ENCODE results near the gene ZSCAN1. TPM values are rescaled to one million over a fixed set of nuclear protein-coding genes. Genes with fewer than 3 reads are reported as not detected.

Gene ZSCAN1
- total and polyA plus RNA-seq, 2 of the 4 experiments (the other 2 are of a cell fraction), result not detected

DNA sequence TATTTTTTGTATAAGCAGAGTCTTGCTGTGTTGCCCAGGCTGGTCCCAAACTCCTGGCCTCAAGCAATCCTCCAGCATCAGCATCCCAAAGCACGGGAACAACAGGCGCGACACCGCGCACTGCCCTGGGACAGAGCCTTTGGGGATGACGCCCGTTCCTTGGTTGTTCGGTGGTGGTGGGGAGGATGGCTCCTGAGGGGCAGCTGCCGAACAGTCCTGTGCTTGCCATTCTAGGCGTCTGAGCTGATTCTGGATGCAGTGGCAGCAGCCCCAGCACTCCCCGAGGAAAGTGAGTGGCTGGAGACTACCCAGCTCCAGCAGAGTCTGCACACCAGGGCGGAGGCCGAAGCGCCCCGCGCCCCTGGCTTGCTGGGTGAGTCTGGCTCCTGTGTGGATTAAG is 18.4 kb downstream of the ZSCAN1 start:
- no peak overlapping the region for H2BK120ac ChIP-seq (ENCODE audit: low read depth, low read length)
- H3K36me3 ChIP-seq (ENCODE audit: control insufficient read depth, insufficient read depth, low read length), result no peaks in the 10 kb centered on the region
- no peak overlapping the region for H3K18ac ChIP-seq (ENCODE audit: low read depth, low read length)
- WGBS, 2 experiments (ENCODE audit: extremely low coverage in 2 of 2, insufficient read length in 1 of 2), result 77% methylated on average over 4 of the region's 16 CpGs; no CpG with 5 or more reads in 1 of the 2 experiments
- no peak overlapping the region for H3K9ac ChIP-seq (ENCODE audit: low read depth, low read length)
- H3K4me1 ChIP-seq (ENCODE audit: control insufficient read depth, insufficient read depth, low read length), result no peaks in the 10 kb centered on the region
- no peak overlapping the region for H3K14ac ChIP-seq (replicated peaks; ENCODE audit: low read depth, low read length)
- no peak overlapping the region for H4K8ac ChIP-seq (ENCODE audit: low read depth in 2 of 2, low read length in 2 of 2)
- H2BK20ac ChIP-seq (ENCODE audit: low read depth, low read length), result no peak overlapping the region
- no peaks in the 10 kb centered on the region for H3K9me1 ChIP-seq (ENCODE audit: insufficient read depth, low read length)
- H2AK5ac ChIP-seq (ENCODE audit: low read depth, low read length), result no peak overlapping the region
- H2BK5ac ChIP-seq (ENCODE audit: low read depth, low read length, poor library complexity, severe bottlenecking), result no peak overlapping the region
- in situ Hi-C loops (cut with MboI; ENCODE audit: low sequenced_read_pairs) (no loop called here), dilution Hi-C loops (cut with HindIII; ENCODE audit: low sequenced_read_pairs, unreplicated experiment) (no loop called here), intact Hi-C loops (cut with micrococcal nuclease) (no loop called here)
- H3K9me3 ChIP-seq (ENCODE audit: control insufficient read depth, insufficient read depth, low read length), result peaks cover 62% of the 10 kb centered on the region
- no peak overlapping the region for H3K23ac ChIP-seq (ENCODE audit: low read depth, low read length)
- no peak overlapping the region for H3K4ac ChIP-seq (ENCODE audit: low read depth, low read length)
- POLR2A ChIA-PET (ENCODE audit: unreplicated experiment), result no interaction called here
- no peak overlapping the region for H2AFZ ChIP-seq (replicated peaks; ENCODE audit: low read length, poor library complexity)
- H3K56ac ChIP-seq (ENCODE audit: extremely low read depth, insufficient read depth, low read length), result no peak overlapping the region
- no peak for ATAC-seq (ENCODE audit: low read depth)
- BruUV-seq (replicated peaks), result no TSS peak
- H4K5ac ChIP-seq (ENCODE audit: low read depth, low read length), result no peak overlapping the region
- no peak overlapping the region for H2BK15ac ChIP-seq (ENCODE audit: low read depth, low read length)
- no peak overlapping the region for H3K27ac ChIP-seq (ENCODE audit: insufficient read depth, low read length)
- H4K91ac ChIP-seq (ENCODE audit: insufficient read depth, low read depth, low read length), result no peak overlapping the region
- no peak for DNase-seq
- no peak overlapping the region for H3K4me3 ChIP-seq (ENCODE audit: insufficient read depth, low read depth, low read length)
- no peak overlapping the region for H3K4me2 ChIP-seq (ENCODE audit: low read depth, low read length)
- no peaks in the 10 kb centered on the region for H3K27me3 ChIP-seq (ENCODE audit: control insufficient read depth, insufficient read depth, low read length)
- H2AK9ac ChIP-seq (replicated peaks; ENCODE audit: low read depth, low read length, poor library complexity), result peak overlapping the region; percentile 50
- no peak for TF ChIP-seq FOS (IDR thresholded peaks at IDR 0.05; ENCODE audit: low read depth, low read length)
- TF ChIP-seq, protein P1, sequence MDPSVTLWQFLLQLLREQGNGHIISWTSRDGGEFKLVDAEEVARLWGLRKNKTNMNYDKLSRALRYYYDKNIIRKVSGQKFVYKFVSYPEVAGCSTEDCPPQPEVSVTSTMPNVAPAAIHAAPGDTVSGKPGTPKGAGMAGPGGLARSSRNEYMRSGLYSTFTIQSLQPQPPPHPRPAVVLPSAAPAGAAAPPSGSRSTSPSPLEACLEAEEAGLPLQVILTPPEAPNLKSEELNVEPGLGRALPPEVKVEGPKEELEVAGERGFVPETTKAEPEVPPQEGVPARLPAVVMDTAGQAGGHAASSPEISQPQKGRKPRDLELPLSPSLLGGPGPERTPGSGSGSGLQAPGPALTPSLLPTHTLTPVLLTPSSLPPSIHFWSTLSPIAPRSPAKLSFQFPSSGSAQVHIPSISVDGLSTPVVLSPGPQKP (IDR thresholded peaks at IDR 0.05; ENCODE audit: borderline replicate concordance, low read depth, low read length), result no peak
- no peak for TF ChIP-seq POLR2A (IDR thresholded peaks at IDR 0.05; ENCODE audit: low read depth, low read length)
- TF ChIP-seq CHD1 (IDR thresholded peaks at IDR 0.05; ENCODE audit: low read depth, low read length), result no peak
- no peak for TF ChIP-seq CEBPB (IDR thresholded peaks at IDR 0.05; ENCODE audit: low read depth, low read length)
- TF ChIP-seq SMC3 (IDR thresholded peaks at IDR 0.05; ENCODE audit: low read depth, low read length), result no peak
- no peak for TF ChIP-seq BHLHE40 (IDR thresholded peaks at IDR 0.05; ENCODE audit: low read depth, low read length)
- TF ChIP-seq RFX5 (IDR thresholded peaks at IDR 0.05; ENCODE audit: low read depth, low read length), result no peak
- TF ChIP-seq, protein P2, sequence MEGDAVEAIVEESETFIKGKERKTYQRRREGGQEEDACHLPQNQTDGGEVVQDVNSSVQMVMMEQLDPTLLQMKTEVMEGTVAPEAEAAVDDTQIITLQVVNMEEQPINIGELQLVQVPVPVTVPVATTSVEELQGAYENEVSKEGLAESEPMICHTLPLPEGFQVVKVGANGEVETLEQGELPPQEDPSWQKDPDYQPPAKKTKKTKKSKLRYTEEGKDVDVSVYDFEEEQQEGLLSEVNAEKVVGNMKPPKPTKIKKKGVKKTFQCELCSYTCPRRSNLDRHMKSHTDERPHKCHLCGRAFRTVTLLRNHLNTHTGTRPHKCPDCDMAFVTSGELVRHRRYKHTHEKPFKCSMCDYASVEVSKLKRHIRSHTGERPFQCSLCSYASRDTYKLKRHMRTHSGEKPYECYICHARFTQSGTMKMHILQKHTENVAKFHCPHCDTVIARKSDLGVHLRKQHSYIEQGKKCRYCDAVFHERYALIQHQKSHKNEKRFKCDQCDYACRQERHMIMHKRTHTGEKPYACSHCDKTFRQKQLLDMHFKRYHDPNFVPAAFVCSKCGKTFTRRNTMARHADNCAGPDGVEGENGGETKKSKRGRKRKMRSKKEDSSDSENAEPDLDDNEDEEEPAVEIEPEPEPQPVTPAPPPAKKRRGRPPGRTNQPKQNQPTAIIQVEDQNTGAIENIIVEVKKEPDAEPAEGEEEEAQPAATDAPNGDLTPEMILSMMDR (conservative IDR thresholded peaks at IDR 0.05; ENCODE audit: low read depth, low read length), result no peak
- no peak for TF ChIP-seq NFE2L2 (IDR thresholded peaks at IDR 0.05; ENCODE audit: low read depth, low read length)
- no peak for TF ChIP-seq RCOR1 (IDR thresholded peaks at IDR 0.05; ENCODE audit: insufficient replicate concordance, low read length)
- TF ChIP-seq, protein P3, sequence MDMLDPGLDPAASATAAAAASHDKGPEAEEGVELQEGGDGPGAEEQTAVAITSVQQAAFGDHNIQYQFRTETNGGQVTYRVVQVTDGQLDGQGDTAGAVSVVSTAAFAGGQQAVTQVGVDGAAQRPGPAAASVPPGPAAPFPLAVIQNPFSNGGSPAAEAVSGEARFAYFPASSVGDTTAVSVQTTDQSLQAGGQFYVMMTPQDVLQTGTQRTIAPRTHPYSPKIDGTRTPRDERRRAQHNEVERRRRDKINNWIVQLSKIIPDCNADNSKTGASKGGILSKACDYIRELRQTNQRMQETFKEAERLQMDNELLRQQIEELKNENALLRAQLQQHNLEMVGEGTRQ (IDR thresholded peaks at IDR 0.05; ENCODE audit: low read depth, low read length), result no peak
- no peak for TF ChIP-seq MAFK (IDR thresholded peaks at IDR 0.05; ENCODE audit: low read depth, low read length)
- TF ChIP-seq RAD21 (IDR thresholded peaks at IDR 0.05; ENCODE audit: low read length), result no peak
- no peaks in the 10 kb centered on the region for H4K20me1 ChIP-seq (ENCODE audit: insufficient read depth, low read length)
- CTCF ChIA-PET, result no interaction called here
- H3K79me1 ChIP-seq (ENCODE audit: low read depth in 1 of 2, low read length in 2 of 2), result no peaks in the 10 kb centered on the region
